Fibroblast of mammary gland (primary cell): Measurements from ENCODE around the gene CA5B.

Experiments
- DNase-seq: peaks from one replicate; pipeline ENCODE4 v3.0.0-alpha.2; 2010; ENCODE audit warnings: low read depth
- H3K4me3 ChIP-seq: 2 replicates; pipeline ENCODE4 v1.5.1; 2011; ENCODE audit warnings: low read depth, mild to moderate bottlenecking, low read length, moderate library complexity; ENCODE audit not compliant: control insufficient read depth
- CTCF ChIP-seq: conservative IDR thresholded peaks from 2 replicates; pipeline ENCODE4 v1.5.1; 2011; ENCODE audit warnings: low read depth, low read length, inconsistent platforms; ENCODE audit not compliant: control insufficient read depth, insufficient read depth

Gene CA5B

GRCh38 chrX:15834827-15835595 is 96.9 kb downstream of the CA5B start:
- no peak for DNase-seq
- TF ChIP-seq CTCF, result no peak
- no peak overlapping the region for H3K4me3 ChIP-seq
